NCI-H2029 (cell line): ENCODE data around the gene NHEJ1.

Source experiments
- DNase-seq: peaks from one replicate; lab custom pipeline; 2025; lab: John Stamatoyannopoulos, UW

NHEJ1 gene

GRCh38 chr2:219165058-219165911, 4.7 kb upstream of the NHEJ1 start:
- no peak for DNase-seq

- DNase-seq = no peak
Measured at GRCh38 chr2:219163156-219163555, 2.5 kb upstream of the NHEJ1 start.

GRCh38 chr2:219161097-219161496, 482 bp upstream of the NHEJ1 start:
- DNase-seq = no peak

GRCh38 chr2:219159771-219160185, 837 bp downstream of the NHEJ1 start:
- DNase-seq = no peak

GRCh38 chr2:219158586-219158985, 2.0 kb downstream of the NHEJ1 start:
- DNase-seq = no peak

- DNase-seq = no peak
Measured at GRCh38 chr2:219158025-219158424, 2.6 kb downstream of the NHEJ1 start.

- no peak for DNase-seq
Measured at GRCh38 chr2:219157396-219157795, 3.2 kb downstream of the NHEJ1 start.

GRCh38 chr2:219155054-219155644, 5.5 kb downstream of the NHEJ1 start:
- DNase-seq = peak; percentile 70

GRCh38 chr2:219149667-219150066, 10.9 kb downstream of the NHEJ1 start:
- DNase-seq = peak; percentile 74

GRCh38 chr2:219142329-219142728, 18.3 kb downstream of the NHEJ1 start:
- DNase-seq = no peak

GRCh38 chr2:219140722-219141121, 19.9 kb downstream of the NHEJ1 start:
- DNase-seq = no peak

GRCh38 chr2:219133976-219134375, 26.6 kb downstream of the NHEJ1 start:
- DNase-seq = no peak

- no peak for DNase-seq
Measured at GRCh38 chr2:219131744-219132143, 28.9 kb downstream of the NHEJ1 start.

GRCh38 chr2:219131327-219131726, 29.3 kb downstream of the NHEJ1 start:
- no peak for DNase-seq

GRCh38 chr2:219129589-219129988, 31.0 kb downstream of the NHEJ1 start:
- no peak for DNase-seq

GRCh38 chr2:219128396-219128795, 32.2 kb downstream of the NHEJ1 start:
- DNase-seq = no peak

GRCh38 chr2:219127037-219127635, 33.5 kb downstream of the NHEJ1 start:
- no peak for DNase-seq

- DNase-seq = no peak
Measured at GRCh38 chr2:219126555-219126954, 34.1 kb downstream of the NHEJ1 start.

GRCh38 chr2:219125886-219126270, 34.7 kb downstream of the NHEJ1 start:
- no peak for DNase-seq

GRCh38 chr2:219125225-219125885, 35.3 kb downstream of the NHEJ1 start:
- no peak for DNase-seq

- no peak for DNase-seq
Measured at GRCh38 chr2:219124381-219125110, 36.1 kb downstream of the NHEJ1 start.
